ENCODE measurements around the gene KLK4.
A peak's percentile ranks its signal among the peaks of the same experiment; 100 is the strongest.

The KLK4 gene

DNA sequence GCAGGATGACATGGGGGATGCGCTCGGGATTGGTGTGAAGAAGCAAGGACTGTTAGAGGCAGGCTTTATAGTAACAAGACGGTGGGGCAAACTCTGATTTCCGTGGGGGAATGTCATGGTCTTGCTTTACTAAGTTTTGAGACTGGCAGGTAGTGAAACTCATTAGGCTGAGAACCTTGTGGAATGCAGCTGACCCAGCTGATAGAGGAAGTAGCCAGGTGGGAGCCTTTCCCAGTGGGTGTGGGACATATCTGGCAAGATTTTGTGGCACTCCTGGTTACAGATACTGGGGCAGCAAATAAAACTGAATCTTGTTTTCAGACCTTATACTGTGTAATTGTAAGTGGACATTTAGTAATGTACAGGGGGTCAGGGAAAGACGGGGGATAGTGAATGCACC is 31.0 kb downstream of the KLK4 start:
- no peak for DNase-seq (ENCODE audit: low spot score)

DNA sequence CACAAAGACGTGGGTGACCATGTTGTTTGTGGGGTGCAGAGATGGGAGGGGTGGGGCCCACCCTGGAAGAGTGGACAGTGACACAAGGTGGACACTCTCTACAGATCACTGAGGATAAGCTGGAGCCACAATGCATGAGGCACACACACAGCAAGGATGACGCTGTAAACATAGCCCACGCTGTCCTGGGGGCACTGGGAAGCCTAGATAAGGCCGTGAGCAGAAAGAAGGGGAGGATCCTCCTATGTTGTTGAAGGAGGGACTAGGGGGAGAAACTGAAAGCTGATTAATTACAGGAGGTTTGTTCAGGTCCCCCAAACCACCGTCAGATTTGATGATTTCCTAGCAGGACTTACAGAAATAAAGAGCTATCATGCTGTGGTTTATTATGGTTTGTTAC is 32.3 kb downstream of the KLK4 start:
- DNase-seq (ENCODE audit: low spot score): no peak

DNA sequence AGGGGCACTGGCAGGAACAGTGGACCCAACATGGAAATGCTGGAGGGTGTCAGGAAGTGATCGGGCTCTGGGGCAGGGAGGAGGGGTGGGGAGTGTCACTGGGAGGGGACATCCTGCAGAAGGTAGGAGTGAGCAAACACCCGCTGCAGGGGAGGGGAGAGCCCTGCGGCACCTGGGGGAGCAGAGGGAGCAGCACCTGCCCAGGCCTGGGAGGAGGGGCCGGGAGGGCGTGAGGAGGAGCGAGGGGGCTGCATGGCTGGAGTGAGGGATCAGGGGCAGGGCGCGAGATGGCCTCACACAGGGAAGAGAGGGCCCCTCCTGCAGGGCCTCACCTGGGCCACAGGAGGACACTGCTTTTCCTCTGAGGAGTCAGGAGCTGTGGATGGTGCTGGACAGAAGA is 33.9 kb downstream of the KLK4 start:
- no peak for DNase-seq (ENCODE audit: low spot score)

DNA sequence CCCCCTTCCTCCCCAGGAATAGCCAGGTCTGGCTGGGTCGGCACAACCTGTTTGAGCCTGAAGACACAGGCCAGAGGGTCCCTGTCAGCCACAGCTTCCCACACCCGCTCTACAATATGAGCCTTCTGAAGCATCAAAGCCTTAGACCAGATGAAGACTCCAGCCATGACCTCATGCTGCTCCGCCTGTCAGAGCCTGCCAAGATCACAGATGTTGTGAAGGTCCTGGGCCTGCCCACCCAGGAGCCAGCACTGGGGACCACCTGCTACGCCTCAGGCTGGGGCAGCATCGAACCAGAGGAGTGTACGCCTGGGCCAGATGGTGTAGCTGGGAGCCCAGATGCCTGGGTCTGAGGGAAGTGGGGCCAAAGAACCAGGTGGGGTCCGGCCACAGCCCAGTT is 34.7 kb downstream of the KLK4 start:
- DNase-seq (ENCODE audit: low spot score): no peak

DNA sequence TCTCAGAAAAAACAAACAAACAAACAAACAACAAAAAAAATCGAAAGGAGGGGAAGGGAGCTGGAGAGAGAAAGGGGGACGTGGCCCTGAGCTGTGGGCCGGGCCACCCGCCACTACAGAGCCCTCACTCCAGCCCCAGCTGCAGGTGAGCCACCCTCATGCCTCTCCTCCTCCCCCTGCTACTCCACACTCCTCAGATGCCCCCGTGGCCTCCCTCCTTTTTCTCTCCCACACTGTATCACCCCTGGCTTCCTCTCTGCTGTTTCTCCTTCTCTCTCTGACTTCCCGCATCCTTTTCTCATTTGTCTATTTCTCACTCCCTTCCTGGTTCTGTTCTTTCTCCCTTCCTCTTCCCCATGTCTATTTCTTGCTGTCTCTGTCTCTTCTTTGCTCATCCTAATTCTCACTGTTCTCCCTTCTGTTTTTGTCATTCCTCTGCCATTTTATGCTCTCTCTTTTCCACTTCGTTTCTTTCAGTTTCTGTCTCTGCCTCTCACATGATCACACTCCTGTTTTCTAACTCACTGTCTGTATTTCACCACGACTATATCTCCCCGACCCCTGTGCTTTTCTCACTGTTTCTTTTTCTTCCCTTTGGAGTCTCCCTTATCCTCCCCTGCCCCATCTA is 35.3 kb downstream of the KLK4 start:
- DNase-seq (ENCODE audit: low spot score): no peak

DNA sequence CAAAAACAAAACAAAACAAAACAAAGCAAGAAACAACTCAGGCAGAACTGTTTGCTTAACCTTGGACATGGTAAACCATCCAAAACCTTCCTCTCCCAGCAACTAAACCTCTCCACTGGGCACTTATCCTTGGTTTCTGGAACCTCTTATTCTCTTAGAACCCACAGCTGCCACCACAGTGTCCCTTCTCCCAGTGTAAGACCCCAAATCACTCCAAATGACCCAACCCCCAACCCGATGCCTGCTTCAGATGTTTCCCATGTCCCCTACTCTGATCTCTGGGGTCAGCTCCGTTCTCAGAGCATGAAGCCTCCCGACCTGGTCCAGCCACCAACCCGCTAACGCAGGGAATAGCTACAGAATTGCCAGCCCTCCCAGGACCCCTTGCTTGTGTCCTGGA is 37.0 kb downstream of the KLK4 start:
- DNase-seq (ENCODE audit: low spot score): no peak

DNA sequence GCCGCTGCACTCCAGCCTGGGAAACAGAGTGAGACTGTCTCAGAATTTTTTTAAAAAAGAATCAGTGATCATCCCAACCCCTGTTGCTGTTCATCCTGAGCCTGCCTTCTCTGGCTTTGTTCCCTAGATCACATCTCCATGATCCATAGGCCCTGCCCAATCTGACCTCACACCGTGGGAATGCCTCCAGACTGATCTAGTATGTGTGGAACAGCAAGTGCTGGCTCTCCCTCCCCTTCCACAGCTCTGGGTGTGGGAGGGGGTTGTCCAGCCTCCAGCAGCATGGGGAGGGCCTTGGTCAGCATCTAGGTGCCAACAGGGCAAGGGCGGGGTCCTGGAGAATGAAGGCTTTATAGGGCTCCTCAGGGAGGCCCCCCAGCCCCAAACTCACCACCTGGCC is 38.1 kb downstream of the KLK4 start, which contains the start of gene KLK2:
KLK2 (plus strand) TSS at position 384 of the 400 bp plus-strand sequence. CDS start 35 bp downstream, outside the sequence.
- DNase-seq (ENCODE audit: low spot score): no peak

DNA sequence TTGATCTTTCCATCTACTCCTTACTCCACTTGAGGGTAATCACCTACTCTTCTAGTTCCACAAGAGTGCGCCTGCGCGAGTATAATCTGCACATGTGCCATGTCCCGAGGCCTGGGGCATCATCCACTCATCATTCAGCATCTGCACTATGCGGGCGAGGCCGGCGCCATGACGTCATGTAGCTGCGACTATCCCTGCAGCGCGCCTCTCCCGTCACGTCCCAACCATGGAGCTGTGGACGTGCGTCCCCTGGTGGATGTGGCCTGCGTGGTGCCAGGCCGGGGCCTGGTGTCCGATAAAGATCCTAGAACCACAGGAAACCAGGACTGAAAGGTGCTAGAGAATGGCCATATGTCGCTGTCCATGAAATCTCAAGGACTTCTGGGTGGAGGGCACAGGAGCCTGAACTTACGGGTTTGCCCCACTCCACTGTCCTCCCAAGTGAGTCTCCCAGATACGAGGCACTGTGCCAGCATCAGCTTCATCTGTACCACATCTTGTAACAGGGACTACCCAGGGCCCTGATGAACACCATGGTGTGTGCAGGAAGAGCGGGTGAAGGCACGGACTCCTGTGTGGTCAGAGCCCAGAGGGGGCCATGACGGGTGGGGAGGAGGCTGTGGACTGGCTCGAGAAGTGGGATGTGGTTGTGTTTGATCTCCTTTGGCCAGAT is 40.6 kb downstream of the KLK4 start:
- peak; percentile 27 for DNase-seq (ENCODE audit: low spot score)

DNA sequence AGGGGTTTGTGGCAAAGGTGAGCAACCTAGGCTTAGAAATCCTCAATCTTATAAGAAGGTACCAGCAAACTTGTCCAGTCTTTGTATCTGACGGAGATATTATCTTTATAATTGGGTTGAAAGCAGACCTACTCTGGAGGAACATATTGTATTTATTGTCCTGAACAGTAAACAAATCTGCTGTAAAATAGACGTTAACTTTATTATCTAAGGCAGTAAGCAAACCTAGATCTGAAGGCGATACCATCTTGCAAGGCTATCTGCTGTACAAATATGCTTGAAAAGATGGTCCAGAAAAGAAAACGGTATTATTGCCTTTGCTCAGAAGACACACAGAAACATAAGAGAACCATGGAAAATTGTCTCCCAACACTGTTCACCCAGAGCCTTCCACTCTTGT is 41.7 kb downstream of the KLK4 start:
- no peak for DNase-seq (ENCODE audit: low spot score)

DNA sequence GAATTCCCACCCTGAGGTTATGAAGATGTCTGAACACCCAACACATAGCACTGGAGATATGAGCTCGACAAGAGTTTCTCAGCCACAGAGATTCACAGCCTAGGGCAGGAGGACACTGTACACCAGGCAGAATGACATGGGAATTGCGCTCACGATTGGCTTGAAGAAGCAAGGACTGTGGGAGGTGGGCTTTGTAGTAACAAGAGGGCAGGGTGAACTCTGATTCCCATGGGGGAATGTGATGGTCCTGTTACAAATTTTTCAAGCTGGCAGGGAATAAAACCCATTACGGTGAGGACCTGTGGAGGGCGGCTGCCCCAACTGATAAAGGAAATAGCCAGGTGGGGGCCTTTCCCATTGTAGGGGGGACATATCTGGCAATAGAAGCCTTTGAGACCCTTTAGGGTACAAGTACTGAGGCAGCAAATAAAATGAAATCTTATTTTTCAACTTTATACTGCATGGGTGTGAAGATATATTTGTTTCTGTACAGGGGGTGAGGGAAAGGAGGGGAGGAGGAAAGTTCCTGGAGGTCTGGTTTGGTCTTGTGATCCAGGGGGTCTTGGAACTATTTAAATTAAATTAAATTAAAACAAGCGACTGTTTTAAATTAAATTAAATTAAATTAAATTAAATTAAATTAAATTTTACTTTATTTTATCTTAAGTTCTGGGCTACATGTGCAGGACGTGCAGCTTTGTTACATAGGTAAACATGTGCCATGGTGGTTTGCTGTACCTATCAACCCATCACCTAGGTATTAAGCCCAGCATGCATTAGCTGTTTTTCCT is 49.5 kb downstream of the KLK4 start:
- DNase-seq (ENCODE audit: low spot score): no peak

DNA sequence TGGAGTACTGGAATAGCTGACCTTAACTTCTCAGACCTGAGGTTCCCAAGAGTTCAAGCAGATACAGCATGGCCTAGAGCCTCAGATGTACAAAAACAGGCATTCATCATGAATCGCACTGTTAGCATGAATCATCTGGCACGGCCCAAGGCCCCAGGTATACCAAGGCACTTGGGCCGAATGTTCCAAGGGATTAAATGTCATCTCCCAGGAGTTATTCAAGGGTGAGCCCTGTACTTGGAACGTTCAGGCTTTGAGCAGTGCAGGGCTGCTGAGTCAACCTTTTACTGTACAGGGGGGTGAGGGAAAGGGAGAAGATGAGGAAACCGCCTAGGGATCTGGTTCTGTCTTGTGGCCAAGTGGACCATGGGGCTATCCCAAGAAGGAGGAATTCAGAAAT is 50.2 kb downstream of the KLK4 start:
- DNase-seq (ENCODE audit: low spot score): no peak

DNA sequence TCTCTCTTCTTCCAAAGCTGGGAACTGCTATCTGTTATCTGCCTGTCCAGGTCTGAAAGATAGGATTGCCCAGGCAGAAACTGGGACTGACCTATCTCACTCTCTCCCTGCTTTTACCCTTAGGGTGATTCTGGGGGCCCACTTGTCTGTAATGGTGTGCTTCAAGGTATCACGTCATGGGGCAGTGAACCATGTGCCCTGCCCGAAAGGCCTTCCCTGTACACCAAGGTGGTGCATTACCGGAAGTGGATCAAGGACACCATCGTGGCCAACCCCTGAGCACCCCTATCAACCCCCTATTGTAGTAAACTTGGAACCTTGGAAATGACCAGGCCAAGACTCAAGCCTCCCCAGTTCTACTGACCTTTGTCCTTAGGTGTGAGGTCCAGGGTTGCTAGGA is 51.3 kb downstream of the KLK4 start:
- DNase-seq (ENCODE audit: low spot score): no peak

DNA sequence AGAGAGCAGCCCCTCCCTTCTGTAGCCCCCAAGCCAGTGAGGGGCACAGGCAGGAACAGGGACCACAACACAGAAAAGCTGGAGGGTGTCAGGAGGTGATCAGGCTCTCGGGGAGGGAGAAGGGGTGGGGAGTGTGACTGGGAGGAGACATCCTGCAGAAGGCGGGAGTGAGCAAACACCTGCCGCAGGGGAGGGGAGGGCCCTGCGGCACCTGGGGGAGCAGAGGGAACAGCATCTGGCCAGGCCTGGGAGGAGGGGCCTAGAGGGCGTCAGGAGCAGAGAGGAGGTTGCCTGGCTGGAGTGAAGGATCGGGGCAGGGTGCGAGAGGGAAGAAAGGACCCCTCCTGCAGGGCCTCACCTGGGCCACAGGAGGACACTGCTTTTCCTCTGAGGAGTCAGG is 52.3 kb downstream of the KLK4 start:
- DNase-seq (ENCODE audit: low spot score): no peak

DNA sequence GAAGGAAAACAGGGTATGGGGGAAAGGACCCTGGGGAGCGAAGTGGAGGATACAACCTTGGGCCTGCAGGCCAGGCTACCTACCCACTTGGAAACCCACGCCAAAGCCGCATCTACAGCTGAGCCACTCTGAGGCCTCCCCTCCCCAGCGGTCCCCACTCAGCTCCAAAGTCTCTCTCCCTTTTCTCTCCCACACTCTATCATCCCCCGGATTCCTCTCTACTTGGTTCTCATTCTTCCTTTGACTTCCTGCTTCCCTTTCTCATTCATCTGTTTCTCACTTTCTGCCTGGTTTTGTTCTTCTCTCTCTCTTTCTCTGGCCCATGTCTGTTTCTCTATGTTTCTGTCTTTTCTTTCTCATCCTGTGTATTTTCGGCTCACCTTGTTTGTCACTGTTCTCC is 53.8 kb downstream of the KLK4 start:
- DNase-seq (ENCODE audit: low spot score): no peak

All from activated CD4-positive, alpha-beta T cell treated with anti-CD3 and anti-CD28 coated beads, Interleukin-2, Interleukin-4, amounts not matched to agents 100 ng/mL and 50 ng/mL, durations not matched to agents 16 hours and 8 hours (primary cell).